Stomach (tissue), 9 donors: ENCODE data around the gene PADI3. TPM values are rescaled to one million over a fixed set of nuclear protein-coding genes. Genes with fewer than 3 reads are reported as not detected.

Experiments
- DNase-seq, 2 donors: peaks; one replicate each; pipeline versions ENCODE4 v3.0.0 to v3.0.0-alpha.2; 2013 to 2019
- H3K27ac ChIP-seq, 5 donors: fragments of 200-600 bp in 4 of 5; sonication (generic) in 4 of 5; one replicate each; pipeline ENCODE4 v1.5.1; 2013 to 2019; ENCODE audit warnings: mild to moderate bottlenecking in 1 of 5, moderate library complexity in 1 of 5
- H3K27me3 ChIP-seq, 3 donors: fragments of 200-600 bp; sonication (generic); one replicate each; pipeline ENCODE4 v1.5.1; 2017 to 2019; ENCODE audit warnings: mixed run types in 1 of 3
- H3K36me3 ChIP-seq, 4 donors: fragments of 200-600 bp; sonication (generic); 1 replicate in 3 of 4; 2 replicates in 1 of 4; pipeline ENCODE4 v1.5.1; 2016 to 2019
- H3K4me1 ChIP-seq, 4 donors: fragments of 200-600 bp; sonication (generic); one replicate each; pipeline ENCODE4 v1.5.1; 2016 to 2019
- H3K4me3 ChIP-seq, 4 donors: fragments of 200-600 bp; sonication (generic) in 3 of 4; one replicate each; pipeline ENCODE4 v1.5.1; 2016 to 2019; ENCODE audit warnings: mild to moderate bottlenecking in 1 of 4
- H3K9me3 ChIP-seq, 4 donors: fragments of 200-600 bp; sonication (generic); one replicate each; pipeline ENCODE4 v1.5.1; 2016 to 2019
- EP300 ChIP-seq: sonication (generic); formaldehyde crosslinking; IDR thresholded peaks from one replicate; pipeline ENCODE4 v1.6.1; 2017; ENCODE audit warnings: antibody characterized with exemption
- POLR2A ChIP-seq, 4 donors: fragments of 450-650 bp; IDR thresholded peaks; one replicate each; pipeline ENCODE4 v1.6.1; 2016; ENCODE audit warnings: antibody characterized with exemption in 4 of 4, control low read depth in 2 of 4, mild to moderate bottlenecking in 1 of 4, moderate library complexity in 1 of 4
- POLR2AphosphoS5 ChIP-seq, 3 donors: sonication (generic); formaldehyde crosslinking; IDR thresholded peaks; one replicate each; pipeline ENCODE4 v1.6.1; 2016; ENCODE audit warnings: antibody characterized with exemption in 3 of 3
- WGBS, 5 donors: extraction: QIAGEN DNeasy Blood & Tissue Kit in 3 of 5; methylation state at CpG; one replicate each; pipeline versions ENCODE4 v1.1.5 to v1.1.7; 2013 to 2018; 5-methylcytosine and 5-hydroxymethylcytosine counted together
- intact Hi-C: fragments of 100-400 bp; cut with DNase I; formaldehyde crosslinking; loops from one replicate; pipeline ENCODE4 v1.15.1; 2023; ENCODE audit warnings: low total_unique reads
- polyA plus RNA-seq, 3 donors: library from polyadenylated mRNA; stranded (reverse); fragments of 200-250 nt; gene quantifications; one replicate each; pipeline ENCODE4 v1.2.3, GENCODE V29; 2013
- total RNA-seq, 5 donors: library from RNA; depleted of rRNA; stranded (reverse); fragments of >200 nt; gene quantifications; one replicate each; pipeline versions ENCODE4 v1.1.0 to v1.2.3, GENCODE V29; 2014 to 2016
- TF ChIP-seq, protein P1 (sequence below), 7 experiments: fragments of 450-650 bp in 4 of 7; fragments of 200-600 bp in 3 of 7; sonication (generic) in 3 of 7; IDR thresholded peaks; one replicate each; pipeline ENCODE4 v1.5.1; 2016 to 2019; ENCODE audit warnings: antibody characterized with exemption in 7 of 7, control low read depth in 2 of 7, mild to moderate bottlenecking in 1 of 7
- donor health status: healthy with polysubstance abuse.
- donor health status: Bipolar disorder and iron deficiency.
- donor health status: healthy.

Gene PADI3
- total and polyA plus RNA-seq, 8 donors = 5.4 TPM; not detected in 7

DNA sequence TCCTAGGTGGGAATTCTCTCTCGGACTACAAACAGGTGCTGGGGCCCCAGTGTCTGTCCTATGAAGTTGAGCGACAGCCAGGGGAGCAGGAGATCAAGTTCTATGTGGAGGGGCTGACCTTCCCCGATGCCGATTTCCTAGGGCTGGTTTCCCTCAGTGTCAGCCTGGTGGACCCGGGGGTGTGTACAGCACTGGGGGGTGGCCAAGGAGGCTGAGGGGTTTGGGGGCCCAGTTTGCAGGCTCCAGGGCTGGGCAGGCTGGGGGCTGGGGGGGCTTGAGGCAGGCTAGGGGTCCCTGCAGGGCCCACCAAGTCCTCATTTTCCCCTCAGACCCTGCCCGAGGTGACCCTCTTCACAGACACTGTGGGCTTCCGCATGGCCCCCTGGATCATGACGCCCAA is 20.3 kb upstream of the PADI3 start:
- DNase-seq = no peak
- H3K27me3 ChIP-seq = peaks cover 0 to 16% (median 0%) of the 10 kb centered on the region in 3 donors
- TF ChIP-seq POLR2AphosphoS5 (IDR thresholded peaks at IDR 0.05) (no peak), POLR2A (IDR thresholded peaks at IDR 0.05) (no peak), EP300 (no peak)
- TF ChIP-seq, protein P1, sequence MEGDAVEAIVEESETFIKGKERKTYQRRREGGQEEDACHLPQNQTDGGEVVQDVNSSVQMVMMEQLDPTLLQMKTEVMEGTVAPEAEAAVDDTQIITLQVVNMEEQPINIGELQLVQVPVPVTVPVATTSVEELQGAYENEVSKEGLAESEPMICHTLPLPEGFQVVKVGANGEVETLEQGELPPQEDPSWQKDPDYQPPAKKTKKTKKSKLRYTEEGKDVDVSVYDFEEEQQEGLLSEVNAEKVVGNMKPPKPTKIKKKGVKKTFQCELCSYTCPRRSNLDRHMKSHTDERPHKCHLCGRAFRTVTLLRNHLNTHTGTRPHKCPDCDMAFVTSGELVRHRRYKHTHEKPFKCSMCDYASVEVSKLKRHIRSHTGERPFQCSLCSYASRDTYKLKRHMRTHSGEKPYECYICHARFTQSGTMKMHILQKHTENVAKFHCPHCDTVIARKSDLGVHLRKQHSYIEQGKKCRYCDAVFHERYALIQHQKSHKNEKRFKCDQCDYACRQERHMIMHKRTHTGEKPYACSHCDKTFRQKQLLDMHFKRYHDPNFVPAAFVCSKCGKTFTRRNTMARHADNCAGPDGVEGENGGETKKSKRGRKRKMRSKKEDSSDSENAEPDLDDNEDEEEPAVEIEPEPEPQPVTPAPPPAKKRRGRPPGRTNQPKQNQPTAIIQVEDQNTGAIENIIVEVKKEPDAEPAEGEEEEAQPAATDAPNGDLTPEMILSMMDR (IDR thresholded peaks at IDR 0.05) = no peak
- no peaks in the 10 kb centered on the region for H3K9me3 ChIP-seq
- H3K4me1 ChIP-seq = peaks cover 0 to 9% (median 6%) of the 10 kb centered on the region in 4 donors
- intact Hi-C loops = no loop called here
- no peak overlapping the region for H3K4me3 ChIP-seq
- WGBS, 5 donors = 70 to 80% (median 73%) methylated on average over 3 to 8 of the region's 8 CpGs
- H3K27ac ChIP-seq = no peak overlapping the region
- H3K36me3 ChIP-seq = no peaks in the 10 kb centered on the region

GRCh38 chr1:17229379-17229778 is 19.5 kb upstream of the PADI3 start:
- peak in 1 of 2 donors; percentile 82 for DNase-seq
- H3K27me3 ChIP-seq = peaks cover 0 to 12% (median 0%) of the 10 kb centered on the region in 3 donors
- 49 to 79% (median 58%) methylated on average over 4 to 6 of the region's 6 CpGs for WGBS, 5 donors
- H3K4me3 ChIP-seq = no peak overlapping the region
- TF ChIP-seq, protein P1 (IDR thresholded peaks at IDR 0.05) = no peak
- TF ChIP-seq POLR2A (IDR thresholded peaks at IDR 0.05) = no peak
- TF ChIP-seq EP300 = no peak
- TF ChIP-seq POLR2AphosphoS5 (IDR thresholded peaks at IDR 0.05) = no peak
- H3K36me3 ChIP-seq = no peaks in the 10 kb centered on the region
- H3K4me1 ChIP-seq = peaks cover 0 to 13% (median 10%) of the 10 kb centered on the region in 4 donors
- no peak overlapping the region for H3K27ac ChIP-seq
- intact Hi-C loops = no loop called here
- no peaks in the 10 kb centered on the region for H3K9me3 ChIP-seq

- TF ChIP-seq POLR2A (IDR thresholded peaks at IDR 0.05) (no peak), POLR2AphosphoS5 (IDR thresholded peaks at IDR 0.05) (no peak), EP300 (no peak)
- TF ChIP-seq, protein P1 (IDR thresholded peaks at IDR 0.05) = no peak
- peaks cover 0 to 13% (median 10%) of the 10 kb centered on the region in 4 donors for H3K4me1 ChIP-seq
- intact Hi-C loops = loop anchor here (10.0 kb wide), 1 partner anchor 275 kb away; no protein-coding TSS in a partner anchor
- H3K27ac ChIP-seq = no peak overlapping the region
- H3K9me3 ChIP-seq = no peaks in the 10 kb centered on the region
- H3K36me3 ChIP-seq = no peaks in the 10 kb centered on the region
- 79 to 94% (median 90%) methylated on average over 7 to 10 of the region's 10 CpGs for WGBS, 5 donors
- no peak overlapping the region for H3K4me3 ChIP-seq
- no peak for DNase-seq
- H3K27me3 ChIP-seq = peaks cover 0 to 13% (median 0%) of the 10 kb centered on the region in 3 donors
These were observed 18.8 kb upstream of the PADI3 start for GRCh38 chr1:17230106-17230505.

GRCh38 chr1:17230671-17231310 is 18.1 kb upstream of the PADI3 start:
- Histone ChIP-seq H3K4me1 (peaks cover 0 to 13% (median 10%) of the 10 kb centered on the region in 4 donors), H3K36me3 (no peaks in the 10 kb centered on the region), H3K4me3 (no peak overlapping the region), H3K27ac (no peak overlapping the region), H3K27me3 (peaks cover 0 to 19% (median 0%) of the 10 kb centered on the region in 3 donors), H3K9me3 (no peaks in the 10 kb centered on the region)
- TF ChIP-seq, protein P1 (IDR thresholded peaks at IDR 0.05) = no peak
- no peak for DNase-seq
- intact Hi-C loops = loop anchor here (10.0 kb wide), 1 partner anchor 276 kb away; no protein-coding TSS in a partner anchor
- WGBS, 5 donors = 69 to 90% (median 83%) methylated on average over 8 of the region's 8 CpGs
